HG02973 (cell line): ENCODE results near the gene ZNF432.
A peak's percentile ranks its signal among the peaks of the same experiment; 100 is the strongest.

Source experiments
- ATAC-seq: cut with Tn5 transposase; IDR thresholded peaks from one replicate; pipeline ENCODE4 v1.9.1; 2021; ENCODE audit warnings: moderate library complexity; ENCODE audit not compliant: unreplicated experiment

Gene ZNF432

GRCh38 chr19:52010674-52011073 is 38.0 kb downstream of the ZNF432 start:
- no peak for ATAC-seq

- ATAC-seq, result peak; percentile 78
Measured at GRCh38 chr19:52007806-52008557, 40.7 kb downstream of the ZNF432 start, which contains the start of gene ZNF615. Gene ZNF615, minus strand, starts transcription at chr19:52008211. Its CDS starts 4,500 bp downstream, at chr19:52003711.

- ATAC-seq, result no peak
Measured at GRCh38 chr19:52007451-52007805, 41.2 kb downstream of the ZNF432 start.

- ATAC-seq, result no peak
Measured at GRCh38 chr19:51994048-51994644, 54.5 kb downstream of the ZNF432 start.

GRCh38 chr19:51993422-51993821 is 55.2 kb downstream of the ZNF432 start:
- no peak for ATAC-seq

GRCh38 chr19:51986309-51987291 is 62.0 kb downstream of the ZNF432 start, which contains the start of gene ZNF350:
Gene ZNF350, minus strand, starts transcription at chr19:51986840. Its CDS starts 12,480 bp downstream, at chr19:51974360.
- peak; percentile 85 for ATAC-seq

- no peak for ATAC-seq
Measured at GRCh38 chr19:51983361-51983760, 65.3 kb downstream of the ZNF432 start.
